NCI-H1105 treated with DMSO at 0.1 percent for 48 hours (cell line): ENCODE measurements around the gene RTL1.

ENCODE experiments used
- DNase-seq: peaks from one replicate; lab custom pipeline; 2025; lab: John Stamatoyannopoulos, UW

RTL1 gene

GRCh38 chr14:100834794-100835547 lies 68.6 kb downstream of the RTL1 start:
- no peak for DNase-seq

DNA sequence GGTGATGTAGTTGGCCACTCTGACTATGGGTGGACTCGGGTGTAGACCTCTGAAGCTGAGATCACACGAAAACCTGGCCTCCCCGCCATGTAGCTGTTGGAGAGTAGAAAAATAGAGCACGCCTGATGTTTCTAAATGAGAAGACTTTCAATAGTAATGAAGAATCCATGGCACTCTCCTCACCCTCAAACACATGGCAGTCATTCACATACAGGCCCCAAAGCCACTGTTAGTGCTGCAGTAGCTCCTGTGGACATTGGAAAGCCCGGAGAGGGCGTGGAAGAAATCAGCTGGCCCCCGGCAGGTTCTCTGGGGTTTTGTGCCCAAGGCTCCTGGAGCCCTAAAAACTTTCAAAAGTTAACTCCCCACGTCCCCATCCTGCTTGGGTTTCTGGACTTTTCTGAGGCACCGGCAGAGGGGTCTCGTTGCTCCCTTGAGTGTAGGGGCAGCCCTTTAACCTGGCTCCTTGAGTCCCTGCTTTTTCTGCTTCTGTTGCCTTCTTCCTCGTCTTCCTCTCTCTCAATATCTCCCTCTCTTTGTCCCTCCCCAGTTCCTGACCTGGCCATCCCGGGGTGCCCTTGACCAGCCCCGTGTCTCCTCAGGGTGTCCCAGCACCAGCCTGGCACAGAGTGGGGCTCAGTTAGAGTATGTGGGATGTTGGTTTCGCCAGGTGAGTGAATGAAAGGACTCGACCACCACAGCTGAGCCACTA lies 69.3 kb downstream of the RTL1 start:
- no peak for DNase-seq

DNA sequence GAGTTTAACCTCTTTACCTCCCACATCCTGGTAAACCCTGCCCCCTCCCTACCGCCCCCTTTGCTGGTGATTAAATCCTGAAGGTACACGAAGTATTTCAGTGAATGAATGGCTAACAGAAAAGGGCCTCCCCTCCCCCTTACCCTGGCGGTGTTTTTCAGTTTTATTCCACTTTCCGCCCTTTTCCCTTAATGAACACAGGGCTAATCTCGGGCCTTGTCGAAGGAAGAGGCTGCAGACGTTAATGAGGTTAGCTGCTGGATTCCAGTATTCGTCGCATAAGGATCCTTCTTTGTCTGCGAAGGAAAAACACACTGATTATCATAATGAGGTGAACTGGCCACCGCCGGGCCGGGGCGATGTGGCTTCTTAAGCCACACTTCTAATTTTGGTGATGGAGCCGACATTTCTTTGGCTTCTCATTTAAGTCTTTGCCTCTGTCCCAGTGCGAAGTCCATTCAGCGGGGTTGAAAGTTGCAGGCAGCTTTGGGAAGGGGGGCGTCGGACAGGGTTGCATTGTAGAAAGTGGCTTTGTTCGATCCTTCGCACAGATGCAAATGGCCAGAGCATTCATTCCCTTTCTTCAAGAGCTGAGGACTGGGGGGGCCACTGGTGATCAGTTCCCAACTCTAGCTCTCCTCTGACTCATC lies 71.1 kb downstream of the RTL1 start:
- no peak for DNase-seq

GRCh38 chr14:100830681-100831080 lies 72.8 kb downstream of the RTL1 start:
- DNase-seq: no peak
